ENCODE results near the gene GABRR1.

DNA sequence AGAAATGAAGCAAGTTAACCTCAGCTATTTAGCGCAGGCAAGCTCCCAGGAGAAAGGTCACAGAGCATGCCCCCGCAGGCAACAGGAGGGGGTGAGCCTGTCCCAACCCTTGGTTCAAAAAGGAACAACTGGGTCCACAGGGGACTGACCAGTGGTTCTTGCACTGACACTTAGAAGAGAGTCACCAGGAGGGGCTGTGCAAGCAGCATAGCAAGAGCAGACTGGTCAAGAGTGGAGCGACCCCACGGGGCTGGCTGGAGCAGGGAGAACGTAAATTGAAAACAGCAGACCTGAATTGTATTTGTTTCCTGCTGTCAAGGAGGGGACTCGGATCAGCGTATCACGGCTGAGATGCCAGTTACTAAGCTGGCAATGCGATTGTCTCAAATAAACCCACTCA, 32.8 kb downstream of the GABRR1 start:
- TF ChIP-seq, protein P1, sequence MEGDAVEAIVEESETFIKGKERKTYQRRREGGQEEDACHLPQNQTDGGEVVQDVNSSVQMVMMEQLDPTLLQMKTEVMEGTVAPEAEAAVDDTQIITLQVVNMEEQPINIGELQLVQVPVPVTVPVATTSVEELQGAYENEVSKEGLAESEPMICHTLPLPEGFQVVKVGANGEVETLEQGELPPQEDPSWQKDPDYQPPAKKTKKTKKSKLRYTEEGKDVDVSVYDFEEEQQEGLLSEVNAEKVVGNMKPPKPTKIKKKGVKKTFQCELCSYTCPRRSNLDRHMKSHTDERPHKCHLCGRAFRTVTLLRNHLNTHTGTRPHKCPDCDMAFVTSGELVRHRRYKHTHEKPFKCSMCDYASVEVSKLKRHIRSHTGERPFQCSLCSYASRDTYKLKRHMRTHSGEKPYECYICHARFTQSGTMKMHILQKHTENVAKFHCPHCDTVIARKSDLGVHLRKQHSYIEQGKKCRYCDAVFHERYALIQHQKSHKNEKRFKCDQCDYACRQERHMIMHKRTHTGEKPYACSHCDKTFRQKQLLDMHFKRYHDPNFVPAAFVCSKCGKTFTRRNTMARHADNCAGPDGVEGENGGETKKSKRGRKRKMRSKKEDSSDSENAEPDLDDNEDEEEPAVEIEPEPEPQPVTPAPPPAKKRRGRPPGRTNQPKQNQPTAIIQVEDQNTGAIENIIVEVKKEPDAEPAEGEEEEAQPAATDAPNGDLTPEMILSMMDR (conservative IDR thresholded peaks at IDR 0.05; ENCODE audit: low read length), result no peak
- no peak for TF ChIP-seq EZH2phosphoT487 (IDR thresholded peaks at IDR 0.05; ENCODE audit: borderline replicate concordance, low read depth, low read length)

Measured in OCI-LY7 (cell line).